Thymus (tissue), 11 donors: ENCODE measurements around the gene GDF2. TPM values are rescaled to one million over a fixed set of nuclear protein-coding genes. Genes with fewer than 3 reads are reported as not detected.

ENCODE experiments used
- DNase-seq, 9 donors: peaks; one replicate each; pipeline ENCODE4 v3.0.0-alpha.2; 2013; ENCODE audit warnings: low spot score in 9 of 9, low read depth in 6 of 9, missing footprints in 1 of 9
- H3K27ac ChIP-seq, 2 donors: one replicate each; pipeline ENCODE4 v1.5.1; 2013; ENCODE audit warnings: control low read depth in 1 of 2, low read depth in 1 of 2, low read length in 1 of 2, mild to moderate bottlenecking in 1 of 2, moderate library complexity in 1 of 2
- H3K27me3 ChIP-seq, 2 donors: one replicate each; pipeline ENCODE4 v1.5.1; 2013; ENCODE audit warnings: low read length in 1 of 2; ENCODE audit not compliant: control insufficient read depth in 2 of 2, insufficient read depth in 1 of 2
- H3K36me3 ChIP-seq, 2 donors: one replicate each; pipeline ENCODE4 v1.5.1; 2013; ENCODE audit warnings: low read length in 1 of 2, mild to moderate bottlenecking in 1 of 2, moderate library complexity in 1 of 2; ENCODE audit not compliant: control insufficient read depth in 2 of 2, insufficient read depth in 2 of 2
- H3K4me1 ChIP-seq, 2 donors: one replicate each; pipeline ENCODE4 v1.5.1; 2013; ENCODE audit warnings: low read length in 2 of 2; ENCODE audit not compliant: control insufficient read depth in 2 of 2, insufficient read depth in 2 of 2
- H3K4me3 ChIP-seq, 2 donors: one replicate each; pipeline ENCODE4 v1.5.1; 2013; ENCODE audit warnings: low read length in 2 of 2, control low read depth in 1 of 2, mild to moderate bottlenecking in 1 of 2
- H3K9me3 ChIP-seq, 2 donors: one replicate each; pipeline ENCODE4 v1.5.1; 2013; ENCODE audit warnings: low read length in 1 of 2, mild to moderate bottlenecking in 1 of 2; ENCODE audit not compliant: control insufficient read depth in 2 of 2, insufficient read depth in 1 of 2
- WGBS: extraction: QIAGEN DNeasy Blood & Tissue Kit; methylation state at CpG from one replicate; pipeline ENCODE4 v1.1.7; 2013; 5-methylcytosine and 5-hydroxymethylcytosine counted together
- polyA plus RNA-seq: library from polyadenylated mRNA; stranded (reverse); fragments of 200-250 nt; gene quantifications from one replicate; pipeline ENCODE4 v1.2.3, GENCODE V29; 2013
- total RNA-seq: library from RNA; stranded (reverse); fragments of 120-200 nt; gene quantifications from one replicate; pipeline ENCODE4 v1.2.4, GENCODE V29; 2013
- donor health status: healthy.

The GDF2 gene
- total and polyA plus RNA-seq, 2 donors, result 0.02 TPM; not detected in 1

DNA sequence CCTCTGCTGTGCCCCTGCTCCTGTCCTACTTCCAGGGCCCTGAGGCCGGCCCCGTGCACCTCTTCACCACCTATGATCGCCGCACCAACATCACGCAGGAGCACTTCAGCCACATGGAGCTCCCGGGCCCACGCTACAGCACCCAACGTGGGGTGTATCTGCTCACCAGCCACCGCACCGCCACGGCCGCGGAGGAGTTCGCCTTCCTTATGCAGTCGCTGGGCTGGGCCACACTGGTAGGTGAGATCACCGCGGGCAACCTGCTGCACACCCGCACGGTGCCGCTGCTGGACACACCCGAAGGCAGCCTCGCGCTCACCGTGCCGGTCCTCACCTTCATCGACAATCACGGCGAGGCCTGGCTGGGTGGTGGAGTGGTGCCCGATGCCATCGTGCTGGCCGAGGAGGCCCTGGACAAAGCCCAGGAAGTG, 27.7 kb downstream of the GDF2 start:
- Histone ChIP-seq H3K4me1 (no peaks in the 10 kb centered on the region), H3K4me3 (no peak overlapping the region), H3K36me3 (no peaks in the 10 kb centered on the region), H3K9me3 (no peaks in the 10 kb centered on the region), H3K27me3 (no peaks in the 10 kb centered on the region), H3K27ac (no peak overlapping the region)
- DNase-seq, result no peak
- 97% methylated on average over 31 of the region's 31 CpGs for WGBS

DNA sequence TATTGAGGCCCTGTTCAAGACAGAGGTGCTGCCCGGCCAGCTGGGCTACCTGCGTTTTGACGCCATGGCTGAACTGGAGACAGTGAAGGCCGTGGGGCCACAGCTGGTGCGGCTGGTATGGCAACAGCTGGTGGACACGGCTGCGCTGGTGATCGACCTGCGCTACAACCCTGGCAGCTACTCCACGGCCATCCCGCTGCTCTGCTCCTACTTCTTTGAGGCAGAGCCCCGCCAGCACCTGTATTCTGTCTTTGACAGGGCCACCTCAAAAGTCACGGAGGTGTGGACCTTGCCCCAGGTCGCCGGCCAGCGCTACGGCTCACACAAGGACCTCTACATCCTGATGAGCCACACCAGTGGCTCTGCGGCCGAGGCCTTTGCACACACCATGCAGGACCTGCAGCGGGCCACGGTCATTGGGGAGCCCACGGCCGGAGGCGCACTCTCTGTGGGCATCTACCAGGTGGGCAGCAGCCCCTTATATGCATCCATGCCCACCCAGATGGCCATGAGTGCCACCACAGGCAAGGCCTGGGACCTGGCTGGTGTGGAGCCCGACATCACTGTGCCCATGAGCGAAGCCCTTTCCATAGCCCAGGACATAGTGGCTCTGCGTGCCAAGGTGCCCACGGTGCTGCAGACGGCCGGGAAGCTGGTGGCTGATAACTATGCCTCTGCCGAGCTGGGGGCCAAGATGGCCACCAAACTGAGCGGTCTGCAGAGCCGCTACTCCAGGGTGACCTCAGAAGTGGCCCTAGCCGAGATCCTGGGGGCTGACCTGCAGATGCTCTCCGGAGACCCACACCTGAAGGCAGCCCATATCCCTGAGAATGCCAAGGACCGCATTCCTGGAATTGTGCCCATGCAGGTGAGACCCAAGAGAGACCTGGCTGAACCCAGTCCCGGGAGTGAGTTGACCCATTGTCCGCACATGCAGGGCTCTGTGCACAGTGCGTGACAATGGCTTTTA, 28.7 kb downstream of the GDF2 start:
- Histone ChIP-seq H3K36me3 (no peaks in the 10 kb centered on the region), H3K4me1 (no peaks in the 10 kb centered on the region), H3K9me3 (no peaks in the 10 kb centered on the region), H3K27ac (no peak overlapping the region), H3K27me3 (no peaks in the 10 kb centered on the region), H3K4me3 (no peak overlapping the region)
- no peak for DNase-seq
- WGBS, result 98% methylated on average over 39 of the region's 39 CpGs

DNA sequence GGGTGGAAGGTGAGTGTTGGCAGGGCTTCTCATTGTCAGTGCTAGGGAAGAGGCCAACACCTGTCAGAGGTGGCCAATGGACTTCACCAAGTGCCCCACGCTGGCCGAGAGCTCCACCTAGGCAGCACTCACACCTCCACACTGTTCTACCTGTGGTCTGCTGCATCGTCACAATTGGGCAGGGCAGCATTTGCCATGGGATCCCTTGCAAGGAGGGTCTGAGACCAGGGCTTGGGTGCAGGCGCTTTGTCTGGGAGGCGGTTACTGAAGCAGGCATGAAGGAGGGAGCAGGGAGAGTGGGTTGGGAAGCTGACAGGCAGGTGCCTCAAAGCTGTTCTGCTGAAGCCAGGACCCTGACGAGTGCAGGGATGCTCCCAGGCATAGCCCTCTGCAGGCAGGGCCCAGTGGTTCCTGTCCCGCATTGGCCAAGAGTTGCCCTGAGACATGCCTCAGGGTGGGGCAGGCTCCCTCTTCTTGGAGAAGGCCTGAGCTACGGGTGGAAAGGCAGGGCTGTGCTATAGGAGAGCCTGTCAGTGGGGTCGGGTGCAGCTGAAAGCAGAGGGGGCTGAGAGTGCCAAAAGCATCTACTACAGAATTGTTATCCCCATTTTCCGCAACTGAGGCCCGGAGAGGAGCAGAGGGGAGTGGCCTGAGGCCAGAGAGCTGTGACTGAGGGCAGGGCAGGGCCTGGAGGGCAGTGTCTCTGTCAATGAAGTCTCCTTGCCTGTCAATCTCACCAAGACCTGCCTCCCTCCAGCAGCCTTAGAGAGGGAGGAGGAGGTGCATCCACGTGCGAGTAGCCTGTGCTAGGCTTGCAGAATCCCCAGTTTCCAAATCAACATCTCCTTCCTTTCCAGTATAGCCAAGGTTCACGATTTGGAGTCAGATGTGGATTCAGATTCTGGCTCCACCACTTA, 29.9 kb downstream of the GDF2 start:
- Histone ChIP-seq H3K36me3 (no peaks in the 10 kb centered on the region), H3K4me3 (no peak overlapping the region), H3K27ac (no peak overlapping the region), H3K4me1 (no peaks in the 10 kb centered on the region), H3K9me3 (no peaks in the 10 kb centered on the region), H3K27me3 (no peaks in the 10 kb centered on the region)
- DNase-seq, result no peak
- 94% methylated on average over 14 of the region's 14 CpGs for WGBS

DNA sequence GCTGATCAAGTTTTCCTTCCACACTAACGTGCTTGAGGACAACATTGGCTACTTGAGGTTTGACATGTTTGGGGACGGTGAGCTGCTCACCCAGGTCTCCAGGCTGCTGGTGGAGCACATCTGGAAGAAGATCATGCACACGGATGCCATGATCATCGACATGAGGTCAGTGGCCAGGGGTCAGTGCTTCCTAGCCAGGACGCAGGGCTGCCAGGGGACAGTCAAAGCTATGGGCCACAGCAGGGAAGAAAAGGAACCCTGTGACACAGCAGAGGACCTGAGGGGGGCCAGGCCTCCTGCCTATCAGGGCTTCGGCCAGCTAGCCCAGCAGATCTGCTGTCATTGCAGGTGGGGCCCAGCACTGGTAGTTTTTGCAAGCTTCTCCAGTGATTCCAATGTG, 31.1 kb downstream of the GDF2 start:
- no peaks in the 10 kb centered on the region for H3K9me3 ChIP-seq
- H3K4me3 ChIP-seq, result no peak overlapping the region
- no peak overlapping the region for H3K27ac ChIP-seq
- no peak for DNase-seq
- 97% methylated on average over 6 of the region's 6 CpGs for WGBS
- no peaks in the 10 kb centered on the region for H3K27me3 ChIP-seq
- H3K36me3 ChIP-seq, result no peaks in the 10 kb centered on the region
- no peaks in the 10 kb centered on the region for H3K4me1 ChIP-seq

DNA sequence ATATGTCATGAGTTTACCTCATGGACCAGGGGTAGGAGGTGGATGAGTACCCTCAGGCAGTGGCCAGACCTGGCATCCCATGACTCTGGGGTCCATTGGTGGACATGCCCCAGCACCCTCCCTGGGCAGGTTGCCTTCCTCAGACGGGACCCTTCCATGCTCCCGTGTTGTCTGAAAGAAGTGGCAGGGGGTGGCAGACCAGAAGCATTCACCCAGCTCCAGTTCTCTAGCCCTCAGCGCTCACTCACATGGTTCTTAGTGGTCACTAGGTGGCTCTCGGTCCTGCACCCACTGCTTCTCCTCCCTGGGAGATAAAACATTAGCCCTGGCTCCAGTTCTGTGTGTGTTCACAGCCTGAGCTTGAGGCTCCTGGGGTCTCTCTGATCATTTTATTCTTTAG, 31.9 kb downstream of the GDF2 start:
- H3K27me3 ChIP-seq, result no peaks in the 10 kb centered on the region
- WGBS, result 95% methylated on average over 4 of the region's 4 CpGs
- no peak for DNase-seq

DNA sequence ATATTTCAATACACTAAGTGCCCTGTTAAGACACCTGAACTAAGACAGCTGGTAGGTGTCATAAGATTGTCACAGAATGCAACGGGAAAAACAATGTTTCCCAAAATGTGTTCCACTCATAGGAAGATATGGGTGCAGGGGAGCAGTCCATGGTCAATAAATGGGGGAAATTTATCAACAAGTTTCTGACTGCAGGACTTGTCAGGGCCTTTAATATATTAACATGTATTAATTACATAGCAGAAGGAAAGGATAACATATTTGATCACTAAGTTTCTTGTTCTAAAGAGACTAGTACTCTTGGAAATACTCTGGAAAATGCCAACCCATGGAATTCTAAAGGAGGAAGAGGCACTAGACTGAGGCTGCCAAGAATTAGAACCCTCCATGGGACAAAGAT, 32.6 kb downstream of the GDF2 start:
- no peaks in the 10 kb centered on the region for H3K4me1 ChIP-seq
- no peak overlapping the region for H3K4me3 ChIP-seq
- no peaks in the 10 kb centered on the region for H3K27me3 ChIP-seq
- no peak overlapping the region for H3K27ac ChIP-seq
- H3K9me3 ChIP-seq, result no peaks in the 10 kb centered on the region
- WGBS, result 99% methylated on average over 1 of the region's 1 CpG
- no peak for DNase-seq
- H3K36me3 ChIP-seq, result no peaks in the 10 kb centered on the region

More for the DNA sequence above, 31.9 kb downstream of the GDF2 start:
- no peaks in the 10 kb centered on the region for H3K9me3 ChIP-seq
- H3K27ac ChIP-seq, result no peak overlapping the region
- no peak overlapping the region for H3K4me3 ChIP-seq
- no peaks in the 10 kb centered on the region for H3K4me1 ChIP-seq
- no peaks in the 10 kb centered on the region for H3K36me3 ChIP-seq

DNA sequence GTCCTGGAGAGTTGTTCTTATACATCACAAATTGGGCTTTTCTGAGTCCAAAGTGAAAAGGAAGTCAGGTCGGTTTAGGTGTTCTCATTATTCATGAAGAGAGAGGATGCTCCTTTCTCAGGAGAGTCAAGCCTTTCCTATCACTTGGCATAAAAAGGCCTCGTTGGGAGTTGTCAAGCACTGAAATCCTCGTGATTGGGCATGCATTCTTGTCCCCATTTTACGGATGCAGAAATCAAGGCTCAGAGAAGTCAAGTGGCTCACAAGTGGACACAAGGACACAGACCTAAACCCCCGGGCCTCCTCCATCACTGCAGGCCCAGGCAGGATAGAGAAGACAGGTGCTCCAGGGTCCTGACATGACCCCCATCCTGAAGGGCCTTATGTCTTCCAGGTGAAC, 34.5 kb downstream of the GDF2 start:
- 94% methylated on average over 5 of the region's 5 CpGs for WGBS
- no peaks in the 10 kb centered on the region for H3K27me3 ChIP-seq
- no peak overlapping the region for H3K27ac ChIP-seq
- H3K9me3 ChIP-seq, result no peaks in the 10 kb centered on the region
- H3K4me1 ChIP-seq, result no peaks in the 10 kb centered on the region
- no peak for DNase-seq
- H3K4me3 ChIP-seq, result no peak overlapping the region
- H3K36me3 ChIP-seq, result no peaks in the 10 kb centered on the region

DNA sequence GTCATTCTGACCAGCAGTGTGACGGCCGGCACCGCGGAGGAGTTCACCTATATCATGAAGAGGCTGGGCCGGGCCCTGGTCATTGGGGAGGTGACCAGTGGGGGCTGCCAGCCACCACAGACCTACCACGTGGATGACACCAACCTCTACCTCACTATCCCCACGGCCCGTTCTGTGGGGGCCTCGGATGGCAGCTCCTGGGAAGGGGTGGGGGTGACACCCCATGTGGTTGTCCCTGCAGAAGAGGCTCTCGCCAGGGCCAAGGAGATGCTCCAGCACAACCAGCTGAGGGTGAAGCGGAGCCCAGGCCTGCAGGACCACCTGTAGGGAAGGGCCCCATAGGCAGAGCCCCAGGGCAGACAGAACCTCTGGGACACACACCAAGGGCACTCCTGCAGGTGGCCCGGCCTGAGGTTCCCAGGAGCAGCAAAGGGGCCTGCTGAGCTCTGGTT, 34.9 kb downstream of the GDF2 start:
- no peak for DNase-seq
- Histone ChIP-seq H3K9me3 (no peaks in the 10 kb centered on the region), H3K4me1 (no peaks in the 10 kb centered on the region), H3K36me3 (no peaks in the 10 kb centered on the region), H3K27me3 (no peaks in the 10 kb centered on the region), H3K27ac (no peak overlapping the region), H3K4me3 (no peak overlapping the region)
- WGBS, result 96% methylated on average over 12 of the region's 12 CpGs

DNA sequence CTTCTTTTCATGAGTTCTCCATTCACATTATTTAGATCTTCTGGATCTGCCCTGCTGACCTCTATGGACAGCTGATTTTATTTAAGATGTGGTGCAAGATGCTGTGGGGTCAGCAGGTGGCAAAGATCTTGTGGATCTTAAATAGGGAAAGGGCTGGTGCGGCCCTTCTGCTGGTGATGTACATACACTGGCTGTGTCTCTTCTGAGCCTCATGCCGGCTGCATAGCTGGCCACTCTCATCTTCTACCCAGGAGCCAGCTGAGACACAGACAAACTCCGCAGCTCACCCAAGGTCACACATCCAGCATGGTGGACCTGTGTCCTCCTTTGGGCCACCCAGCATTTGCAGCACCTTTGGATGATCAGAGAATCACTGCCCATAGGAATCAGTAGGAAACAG, 35.7 kb downstream of the GDF2 start:
- H3K36me3 ChIP-seq, result no peaks in the 10 kb centered on the region
- DNase-seq, result no peak
- H3K4me3 ChIP-seq, result no peak overlapping the region
- H3K9me3 ChIP-seq, result no peaks in the 10 kb centered on the region
- no peak overlapping the region for H3K27ac ChIP-seq
- no peaks in the 10 kb centered on the region for H3K27me3 ChIP-seq
- H3K4me1 ChIP-seq, result no peaks in the 10 kb centered on the region
- WGBS, result 100% methylated on average over 3 of the region's 3 CpGs
